Measurements from ENCODE around the gene MCRS1. TPM values are rescaled to one million over a fixed set of nuclear protein-coding genes. Genes with fewer than 3 reads are reported as not detected.
A peak's percentile ranks its signal among the peaks of the same experiment; 100 is the strongest.

MCRS1 gene
- total and polyA plus RNA-seq, 2 donors (not counting 3 experiments of a cell fraction or from before 2014, with no cell fraction given): 71.1 to 99.3 TPM

DNA sequence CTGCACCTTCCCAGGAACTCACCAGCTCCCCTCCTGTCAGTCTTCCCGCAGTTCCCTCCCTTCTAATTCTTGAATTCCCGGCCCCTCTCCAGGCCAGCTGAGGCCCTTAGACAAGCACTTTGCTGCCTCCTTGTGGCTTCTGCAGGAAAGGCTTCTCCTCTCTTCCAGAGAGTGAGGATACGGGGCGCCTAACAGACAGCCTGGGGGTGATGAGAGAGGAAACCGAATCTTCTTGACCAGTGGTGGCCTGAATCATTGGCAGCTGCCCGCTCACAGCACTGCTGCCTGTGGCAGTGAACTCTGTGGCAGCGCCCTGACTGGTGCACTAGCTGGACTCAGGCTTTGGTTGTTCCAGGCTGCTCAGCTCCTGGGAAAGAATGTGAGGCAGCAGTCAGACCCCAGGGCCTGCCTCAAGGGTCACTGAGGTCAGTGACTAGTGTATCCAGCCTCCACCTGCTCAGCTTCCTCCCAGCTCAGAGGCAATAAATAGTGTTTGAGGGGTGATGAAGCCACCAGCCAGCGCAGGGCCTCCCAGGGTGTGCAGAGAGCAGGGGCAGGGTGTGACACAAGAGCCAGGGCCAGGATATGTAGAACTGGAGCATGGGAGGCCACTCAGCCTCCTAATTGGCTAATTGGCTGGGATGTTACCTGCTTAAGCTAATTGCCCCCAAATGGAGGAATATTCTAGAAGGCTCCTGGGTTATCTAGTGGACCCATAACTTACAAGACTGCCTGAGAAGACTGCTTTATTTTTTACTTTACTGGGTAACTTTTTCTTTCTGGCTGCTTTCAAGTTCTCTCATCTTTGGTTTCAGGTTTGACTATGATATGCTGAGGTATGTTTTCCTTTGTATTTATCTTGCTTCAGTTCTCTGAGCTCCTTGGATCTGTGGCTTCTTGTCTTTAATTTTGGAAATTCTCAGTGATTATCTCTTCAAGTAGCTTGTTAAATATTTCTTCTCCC is 12.9 kb upstream of the MCRS1 start:
- CTCF ChIA-PET: interaction anchor here (0.6 to 7.1 kb wide), 43 partner anchors 8 to 296 kb away, joined by 3 to 181 read pairs (median 5); partner anchors contain the start of genes C1QL4, FAM186B, PRPF40B and PRPH
- Histone ChIP-seq H3K27me3 (ENCODE audit: control insufficient read depth in 2 of 2, insufficient read depth in 2 of 2, low read length in 2 of 2) (no peaks in the 10 kb centered on the region), H2AFZ (ENCODE audit: low read depth, low read length) (no peak overlapping the region), H3K4me3 (replicated peaks in 1 of 3; ENCODE audit: insufficient read depth in 1 of 3, low read depth in 1 of 3, low read length in 3 of 3) (no peak overlapping the region), H3K9me1 (replicated peaks; ENCODE audit: control insufficient read depth, extremely low read depth, insufficient read depth, low read length) (no peaks in the 10 kb centered on the region), H3K79me2 (ENCODE audit: control insufficient read depth, insufficient read depth, low read length) (no peaks in the 10 kb centered on the region), H4K20me1 (replicated peaks; ENCODE audit: control insufficient read depth, extremely low read depth, insufficient read depth, low read length) (no peaks in the 10 kb centered on the region), H3K4me2 (ENCODE audit: insufficient read depth, low read length) (no peak overlapping the region), H3K9me3 (replicated peaks; ENCODE audit: control insufficient read depth, insufficient read depth, low read length) (no peaks in the 10 kb centered on the region), H3K4me1 (ENCODE audit: control insufficient read depth, extremely low read depth, insufficient read depth, low read length) (no peaks in the 10 kb centered on the region), H3K9ac (replicated peaks; ENCODE audit: extremely low read depth, insufficient read depth, low read length) (no peak overlapping the region), H3K36me3 (ENCODE audit: control insufficient read depth in 2 of 2, extremely low read depth in 1 of 2, insufficient read depth in 2 of 2, low read length in 2 of 2) (no peaks in the 10 kb centered on the region), H3K27ac (ENCODE audit: insufficient read depth, low read depth, low read length) (no peak overlapping the region)
- FAIRE-seq (peak; percentile 90), DNase-seq (ENCODE audit: low read depth, low spot score) (peak; percentile 65)
- POLR2A ChIA-PET: no interaction called here
- dilution Hi-C loops (cut with MboI; ENCODE audit: extremely low pct_ligation_motif_present, low sequenced_read_pairs) (no loop called here), intact Hi-C loops (cut with micrococcal nuclease) (loop anchor here (1.0 to 2.0 kb wide), 5 partner anchors 28 to 292 kb away; no protein-coding TSS in a partner anchor)
- TF ChIP-seq, protein P1, sequence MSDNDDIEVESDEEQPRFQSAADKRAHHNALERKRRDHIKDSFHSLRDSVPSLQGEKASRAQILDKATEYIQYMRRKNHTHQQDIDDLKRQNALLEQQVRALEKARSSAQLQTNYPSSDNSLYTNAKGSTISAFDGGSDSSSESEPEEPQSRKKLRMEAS (IDR thresholded peaks at IDR 0.05; ENCODE audit: insufficient read depth, insufficient read length): no peak
- TF ChIP-seq CTCF (IDR thresholded peaks at IDR 0.05; ENCODE audit: extremely low read depth in 1 of 2, insufficient read depth in 1 of 2, low read depth in 1 of 2, low read length in 2 of 2) (peak; percentile 89 to 90), JUN (IDR thresholded peaks at IDR 0.05; ENCODE audit: borderline replicate concordance, insufficient read depth, insufficient read length, low read depth) (no peak)
- BruUV-seq (replicated peaks): no TSS peak
